Astrocyte (in vitro differentiated cells and primary cell): ENCODE measurements around the gene ZNF462. TPM values are rescaled to one million over a fixed set of nuclear protein-coding genes. Genes with fewer than 3 reads are reported as not detected.

ENCODE experiments used
- DNase-seq: peaks from one replicate; pipeline ENCODE4 v3.0.0-alpha.2; 2010; ENCODE audit warnings: low read depth
- FAIRE-seq: peaks from 2 replicates; lab custom pipeline; 2011; peaks lifted over from hg19 to GRCh38; lab: Jason Lieb, UNC
- H2AFZ ChIP-seq: 2 replicates; pipeline ENCODE4 v1.6.0; 2012; ENCODE audit warnings: low read depth, low read length, inconsistent platforms
- H3K27ac ChIP-seq: 2 replicates; pipeline ENCODE4 v1.5.1; 2011; ENCODE audit warnings: low read depth, low read length, inconsistent platforms
- H3K27me3 ChIP-seq: 2 replicates; pipeline ENCODE4 v1.6.0; 2011; ENCODE audit warnings: low read length, inconsistent platforms; ENCODE audit not compliant: insufficient read depth
- H3K36me3 ChIP-seq: 2 replicates; pipeline ENCODE4 v1.5.1; 2011; ENCODE audit warnings: low read length, inconsistent platforms; ENCODE audit not compliant: insufficient read depth
- H3K4me1 ChIP-seq: 2 replicates; pipeline ENCODE4 v1.5.1; 2011; ENCODE audit warnings: low read length, inconsistent platforms; ENCODE audit not compliant: insufficient read depth
- H3K4me2 ChIP-seq: 2 replicates; pipeline ENCODE4 v1.6.0; 2012; ENCODE audit warnings: low read length, inconsistent platforms
- H3K4me3 ChIP-seq: 2 replicates; pipeline ENCODE4 v1.5.1; 2011; ENCODE audit warnings: low read depth, mild to moderate bottlenecking, low read length, inconsistent platforms; ENCODE audit not compliant: insufficient read depth
- H3K79me2 ChIP-seq: 2 replicates; pipeline ENCODE4 v1.6.0; 2012; ENCODE audit warnings: mild to moderate bottlenecking, low read length, inconsistent platforms; ENCODE audit not compliant: insufficient read depth
- H3K9ac ChIP-seq: 2 replicates; pipeline ENCODE4 v1.6.0; 2012; ENCODE audit warnings: mild to moderate bottlenecking, low read length, inconsistent platforms
- H3K9me3 ChIP-seq: 2 replicates; pipeline ENCODE4 v1.5.1; 2012; ENCODE audit warnings: low read depth, mild to moderate bottlenecking, low read length, inconsistent platforms; ENCODE audit not compliant: insufficient read depth
- H4K20me1 ChIP-seq: 2 replicates; pipeline ENCODE4 v1.6.0; 2012; ENCODE audit warnings: low read length, inconsistent platforms; ENCODE audit not compliant: insufficient read depth
- H3K27ac Mint-ChIP-seq: one replicate; pipeline ENCODE4 v1.8.0; 2021; ENCODE audit warnings: mild to moderate bottlenecking, mixed read lengths; ENCODE audit not compliant: unreplicated experiment
- H3K27me3 Mint-ChIP-seq: one replicate; pipeline ENCODE4 v1.8.0; 2021; ENCODE audit warnings: low read depth, mixed read lengths; ENCODE audit not compliant: unreplicated experiment
- H3K36me3 Mint-ChIP-seq: one replicate; pipeline ENCODE4 v1.8.0; 2021; ENCODE audit warnings: low read depth, mixed read lengths; ENCODE audit not compliant: unreplicated experiment
- H3K4me1 Mint-ChIP-seq: one replicate; pipeline ENCODE4 v1.8.0; 2021; ENCODE audit warnings: low read depth, mixed read lengths; ENCODE audit not compliant: unreplicated experiment
- H3K4me3 Mint-ChIP-seq: one replicate; pipeline ENCODE4 v1.8.0; 2021; ENCODE audit warnings: mild to moderate bottlenecking, moderate library complexity, mixed read lengths; ENCODE audit not compliant: unreplicated experiment
- H3K9me3 Mint-ChIP-seq: one replicate; pipeline ENCODE4 v1.8.0; 2021; ENCODE audit warnings: mild to moderate bottlenecking, mixed read lengths; ENCODE audit not compliant: unreplicated experiment
- CTCF ChIP-seq: IDR thresholded peaks from 2 replicates; pipeline ENCODE4 v1.5.1; 2011; ENCODE audit warnings: low read depth, mild to moderate bottlenecking, inconsistent platforms, low read length, moderate library complexity; ENCODE audit not compliant: insufficient read depth
- EZH2 ChIP-seq: IDR thresholded peaks from 2 replicates; pipeline ENCODE4 v1.6.1; 2012; ENCODE audit warnings: mild to moderate bottlenecking, low read length, inconsistent platforms; ENCODE audit not compliant: insufficient read depth
- total RNA-seq: library from RNA; stranded (reverse); gene quantifications from 2 replicates; pipeline ENCODE4 v1.2.1, GENCODE V29; 2021

Gene ZNF462
- total RNA-seq, 1 donor from 2014 or later: 126 TPM

DNA sequence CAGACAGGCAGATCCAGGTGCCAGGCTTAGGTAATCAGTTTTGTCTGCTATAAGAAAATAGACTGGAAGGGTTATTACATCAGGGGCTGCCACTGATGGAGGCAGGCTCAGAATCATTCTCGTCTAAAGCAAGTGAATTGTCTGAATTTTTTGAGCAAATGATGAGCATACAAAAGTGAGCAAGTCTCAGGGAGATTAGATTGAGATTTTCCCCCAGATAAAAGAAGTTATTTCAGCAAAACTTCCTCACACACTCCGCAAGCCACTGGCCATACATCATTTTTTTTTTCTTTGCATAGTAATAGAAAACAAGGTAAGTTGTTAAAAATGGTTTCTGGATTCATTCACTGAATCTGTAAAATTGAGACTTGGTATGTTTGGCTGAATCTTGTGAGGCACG is 52.9 kb downstream of the ZNF462 start:
- H3K36me3 Mint-ChIP-seq: peaks cover 21% of the 10 kb centered on the region
- no peaks in the 10 kb centered on the region for H3K27me3 ChIP-seq
- H3K4me1 Mint-ChIP-seq: peaks cover 73% of the 10 kb centered on the region
- peak overlapping the region; percentile 31 for H3K4me3 Mint-ChIP-seq
- no peaks in the 10 kb centered on the region for H4K20me1 ChIP-seq
- peak overlapping the region; percentile 76 for H3K27ac ChIP-seq
- DNase-seq: no peak
- H3K9ac ChIP-seq: peak overlapping the region; percentile 59
- H3K79me2 ChIP-seq: peaks cover 27% of the 10 kb centered on the region
- no peaks in the 10 kb centered on the region for H3K27me3 Mint-ChIP-seq
- H3K27ac Mint-ChIP-seq: peak overlapping the region; percentile 91
- no peak for TF ChIP-seq EZH2
- no peak for TF ChIP-seq CTCF
- no peak for FAIRE-seq
- H3K9me3 ChIP-seq: no peaks in the 10 kb centered on the region
- H3K4me3 ChIP-seq: no peak overlapping the region
- no peaks in the 10 kb centered on the region for H3K9me3 Mint-ChIP-seq
- H3K4me2 ChIP-seq: peak overlapping the region; percentile 73
- no peaks in the 10 kb centered on the region for H3K36me3 ChIP-seq
- no peak overlapping the region for H2AFZ ChIP-seq
- H3K4me1 ChIP-seq: peaks cover 26% of the 10 kb centered on the region

- no peak overlapping the region for H2AFZ ChIP-seq
These were observed 53.7 kb downstream of the ZNF462 start for GRCh38 chr9:106916466-106917235.

More at GRCh38 chr9:106916466-106917235, 53.7 kb downstream of the ZNF462 start:
- Mint-ChIP-seq H3K27me3 (no peaks in the 10 kb centered on the region), H3K4me1 (peaks cover 75% of the 10 kb centered on the region), H3K4me3 (peak overlapping the region; percentile 10), H3K9me3 (no peaks in the 10 kb centered on the region), H3K36me3 (peaks cover 21% of the 10 kb centered on the region), H3K27ac (peak overlapping the region; percentile 91)
- Histone ChIP-seq H3K4me2 (peak overlapping the region; percentile 73), H3K27ac (peak overlapping the region; percentile 76), H3K27me3 (no peaks in the 10 kb centered on the region), H3K36me3 (no peaks in the 10 kb centered on the region), H4K20me1 (no peaks in the 10 kb centered on the region), H3K4me3 (no peak overlapping the region), H3K9me3 (no peaks in the 10 kb centered on the region), H3K4me1 (peaks cover 34% of the 10 kb centered on the region), H3K9ac (peak overlapping the region; percentile 59), H3K79me2 (peaks cover 24% of the 10 kb centered on the region)
- TF ChIP-seq CTCF: no peak
- TF ChIP-seq EZH2: no peak
- DNase-seq (peak; percentile 93), FAIRE-seq (peak; percentile 71)
